Mucosa of rectum (tissue), 2 donors: ENCODE measurements around the gene CUX1.
"Not testable (repeated sequence)": the region's sequence is repeated elsewhere in the genome, so short reads cannot be mapped to it uniquely, and the experiment has no call there.

Source experiments
- H3K27ac ChIP-seq, 2 donors: one replicate each; pipeline ENCODE4 v1.7.0; 2013; ENCODE audit warnings: inconsistent platforms in 2 of 2, low read depth in 2 of 2, low read length in 2 of 2
- H3K27me3 ChIP-seq, 2 donors: one replicate each; pipeline ENCODE4 v1.7.0; 2013; ENCODE audit warnings: low read length in 2 of 2; ENCODE audit not compliant: control insufficient read depth in 2 of 2, insufficient read depth in 2 of 2
- H3K36me3 ChIP-seq, 2 donors: one replicate each; pipeline ENCODE4 v1.7.0; 2013; ENCODE audit warnings: low read length in 2 of 2; ENCODE audit not compliant: control insufficient read depth in 2 of 2, insufficient read depth in 2 of 2
- H3K4me1 ChIP-seq, 2 donors: one replicate each; pipeline ENCODE4 v1.7.0; 2013; ENCODE audit warnings: low read length in 2 of 2, mild to moderate bottlenecking in 1 of 2; ENCODE audit not compliant: control insufficient read depth in 2 of 2, insufficient read depth in 2 of 2
- H3K4me3 ChIP-seq, 2 donors: one replicate each; pipeline ENCODE4 v1.7.0; 2013; ENCODE audit warnings: low read length in 2 of 2
- H3K9ac ChIP-seq, 2 donors: one replicate each; pipeline ENCODE4 v1.7.0; 2013; ENCODE audit warnings: low read length in 2 of 2, low read depth in 1 of 2, mild to moderate bottlenecking in 1 of 2
- H3K9me3 ChIP-seq, 2 donors: one replicate each; pipeline ENCODE4 v1.7.0; 2013; ENCODE audit warnings: low read length in 2 of 2; ENCODE audit not compliant: control insufficient read depth in 2 of 2
- donor health status: healthy.
- donor health status: Normal muscosa, but diverticular disease.

Gene CUX1

DNA sequence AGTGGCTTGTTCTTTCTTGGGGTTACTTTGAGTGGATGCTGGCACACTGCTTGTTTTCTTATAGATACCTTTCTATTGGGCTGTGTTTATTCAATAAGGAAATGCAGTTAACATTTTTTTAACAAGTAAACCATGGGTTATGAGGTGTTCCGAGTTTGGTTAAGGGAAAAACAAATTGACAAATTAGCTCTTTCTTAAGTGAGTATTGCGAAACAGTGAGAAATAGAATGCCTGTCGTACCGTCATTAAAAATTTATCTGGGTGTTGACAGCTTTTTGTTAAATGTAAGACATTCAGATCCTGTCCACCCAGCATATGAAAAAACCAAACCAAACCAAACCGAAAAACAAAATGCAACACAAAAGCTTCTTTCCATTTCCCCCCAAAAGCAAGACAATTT is 6.2 kb downstream of the CUX1 start:
- Histone ChIP-seq H3K27ac (no peak overlapping the region), H3K36me3 (no peaks in the 10 kb centered on the region), H3K4me3 (no peak overlapping the region), H3K9me3 (no peaks in the 10 kb centered on the region), H3K4me1 (no peaks in the 10 kb centered on the region), H3K27me3 (no peaks in the 10 kb centered on the region), H3K9ac (no peak overlapping the region)

DNA sequence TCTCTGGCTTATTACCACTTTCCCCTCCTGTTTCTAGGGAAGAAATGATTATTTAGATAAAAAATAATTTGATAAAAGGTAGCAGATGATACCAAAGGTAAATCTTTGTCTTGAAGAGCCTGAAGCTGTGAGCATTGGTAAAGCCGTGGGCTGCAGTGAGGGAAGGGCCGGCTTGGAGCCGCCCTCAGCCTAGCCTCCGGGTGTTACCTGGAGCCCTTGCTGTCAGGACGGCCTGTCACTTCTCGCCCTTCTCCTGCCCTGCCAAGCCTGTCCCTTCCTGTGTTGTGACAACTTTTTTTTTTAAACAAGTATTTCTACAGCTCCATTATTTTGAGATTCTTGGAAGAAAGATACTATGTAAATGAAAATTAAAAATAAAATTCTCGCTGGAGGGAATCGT is 7.0 kb downstream of the CUX1 start:
- H3K27me3 ChIP-seq = no peaks in the 10 kb centered on the region
- no peak overlapping the region for H3K27ac ChIP-seq
- no peaks in the 10 kb centered on the region for H3K9me3 ChIP-seq
- H3K4me1 ChIP-seq = no peaks in the 10 kb centered on the region
- H3K4me3 ChIP-seq = no peak overlapping the region
- no peak overlapping the region for H3K9ac ChIP-seq
- no peaks in the 10 kb centered on the region for H3K36me3 ChIP-seq

DNA sequence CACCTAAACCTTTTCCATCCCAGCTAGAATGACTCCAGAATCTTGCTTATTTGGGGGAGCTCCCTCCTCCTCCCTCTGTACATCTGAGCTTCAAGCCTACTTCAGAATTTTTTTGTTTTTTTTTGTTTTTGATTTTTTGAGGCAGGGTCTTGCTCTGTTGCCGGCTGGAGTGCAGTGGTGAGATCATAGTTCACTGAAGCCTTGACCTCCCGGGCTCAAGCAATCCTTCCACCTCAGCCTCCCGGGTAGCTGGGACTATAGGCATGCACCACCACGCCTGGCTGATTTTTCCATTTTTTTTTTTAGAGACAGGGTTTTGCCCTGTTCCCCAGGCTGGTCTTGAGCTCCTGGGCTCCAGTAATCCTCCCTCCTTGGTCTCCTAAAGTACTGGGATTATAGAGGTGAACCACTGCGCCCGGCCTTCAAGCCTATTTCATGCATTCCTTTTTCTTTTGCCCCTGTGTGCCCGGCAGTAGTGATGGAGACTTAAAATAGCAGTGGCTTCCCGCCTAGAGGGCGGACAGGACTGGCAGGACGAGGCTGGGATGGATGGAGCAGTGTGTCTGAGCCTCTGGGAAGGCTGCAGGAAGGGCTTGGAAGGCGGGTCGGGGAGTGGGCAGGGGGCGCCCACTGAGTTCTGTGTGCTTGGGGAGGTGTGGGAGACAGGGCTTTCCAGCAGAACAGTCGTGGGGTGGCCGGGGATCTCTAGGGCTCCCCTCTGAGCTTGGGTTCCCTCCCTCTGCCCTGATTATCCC is 8.8 kb downstream of the CUX1 start:
- Histone ChIP-seq H3K9me3 (no peaks in the 10 kb centered on the region), H3K27ac (no peak overlapping the region), H3K4me1 (no peaks in the 10 kb centered on the region)

DNA sequence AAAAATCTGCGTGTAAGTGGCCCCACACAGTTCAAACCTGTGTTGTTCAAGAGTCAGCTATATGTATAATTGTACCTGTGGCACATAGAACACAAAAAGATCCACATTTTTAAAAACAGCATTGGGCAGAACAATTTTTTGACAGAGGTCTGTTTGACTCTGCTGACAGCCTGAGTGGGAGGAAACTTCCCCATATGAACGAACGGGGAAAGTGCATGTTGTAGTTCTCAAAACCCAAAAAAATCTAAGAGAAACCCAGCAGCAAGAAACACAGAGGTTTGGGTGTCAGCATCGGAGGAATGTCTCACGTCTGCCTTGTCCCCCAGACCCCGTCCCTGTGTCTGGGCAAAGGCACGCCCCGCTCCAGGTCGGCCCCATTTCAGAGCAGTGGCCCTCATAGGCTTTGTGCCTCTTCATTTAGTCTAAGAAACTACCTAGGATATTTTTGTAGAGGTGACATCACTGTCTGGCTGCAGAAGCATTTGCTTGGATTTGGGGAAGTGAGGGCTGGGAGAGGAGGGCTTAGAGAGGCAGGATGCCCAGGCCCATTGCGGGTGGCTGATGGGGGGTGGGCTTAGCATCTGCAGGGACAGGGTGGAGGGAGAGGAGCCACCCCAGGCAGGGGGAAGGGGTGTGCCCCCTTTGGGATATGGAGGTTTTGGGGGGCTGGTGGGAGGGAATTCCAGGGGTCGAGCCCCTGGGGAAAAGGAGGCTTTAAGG is 11.0 kb downstream of the CUX1 start:
- H3K4me1 ChIP-seq = no peaks in the 10 kb centered on the region
- no peak overlapping the region for H3K4me3 ChIP-seq
- H3K27ac ChIP-seq = no peak overlapping the region
- no peaks in the 10 kb centered on the region for H3K27me3 ChIP-seq
- no peak overlapping the region for H3K9ac ChIP-seq
- H3K36me3 ChIP-seq = peaks cover 0 to 3% of the 10 kb centered on the region in 2 donors
- H3K9me3 ChIP-seq = no peaks in the 10 kb centered on the region

More for the DNA sequence above, 8.8 kb downstream of the CUX1 start:
- peaks cover 0 to 3% of the 10 kb centered on the region in 2 donors for H3K36me3 ChIP-seq
- no peak overlapping the region for H3K9ac ChIP-seq
- no peaks in the 10 kb centered on the region for H3K27me3 ChIP-seq
- H3K4me3 ChIP-seq = no peak overlapping the region

DNA sequence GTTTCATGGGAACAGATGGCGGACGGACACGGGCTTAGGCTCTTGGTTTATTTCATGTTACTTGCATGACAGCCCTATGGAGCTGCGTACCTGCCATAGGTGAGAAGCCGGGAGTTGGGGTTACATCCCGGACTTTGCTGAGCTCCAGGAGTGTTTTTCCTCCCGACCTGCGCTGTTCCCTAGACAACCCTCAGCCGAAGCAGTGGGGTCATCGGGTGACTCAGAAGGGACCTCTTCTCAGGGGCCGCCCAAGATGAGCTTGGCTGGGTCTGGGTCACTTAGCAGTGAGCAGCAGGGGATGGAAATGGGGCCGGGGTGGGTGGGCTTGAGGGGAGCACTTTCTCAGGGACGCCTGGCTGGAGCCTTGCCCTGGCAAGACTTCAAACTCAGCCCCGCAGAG is 11.9 kb downstream of the CUX1 start:
- Histone ChIP-seq H3K4me3 (no peak overlapping the region), H3K27me3 (no peaks in the 10 kb centered on the region), H3K4me1 (no peaks in the 10 kb centered on the region), H3K9me3 (no peaks in the 10 kb centered on the region), H3K9ac (no peak overlapping the region), H3K36me3 (peaks cover 0 to 3% of the 10 kb centered on the region in 2 donors), H3K27ac (no peak overlapping the region)

DNA sequence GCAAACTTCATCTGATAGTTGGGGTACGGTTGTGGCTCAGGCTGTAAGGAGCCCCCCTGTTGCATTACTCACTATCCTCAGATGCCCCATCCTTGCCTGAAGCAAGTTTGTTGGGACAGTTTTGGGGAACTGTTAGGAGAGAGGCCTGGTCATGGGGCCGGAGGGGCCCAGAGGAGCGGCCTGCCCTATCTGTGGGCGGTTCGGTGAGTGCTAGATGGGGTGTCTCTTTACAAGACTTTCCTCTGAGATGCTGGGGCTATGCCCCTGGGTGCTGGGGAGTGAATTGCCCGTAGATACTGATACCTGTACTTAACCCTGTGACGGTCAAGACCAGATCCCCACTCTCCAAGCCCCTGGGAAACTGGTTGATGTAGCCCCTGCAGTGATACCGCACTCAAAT is 12.4 kb downstream of the CUX1 start:
- H3K36me3 ChIP-seq = peaks cover 0 to 3% of the 10 kb centered on the region in 2 donors
- no peaks in the 10 kb centered on the region for H3K27me3 ChIP-seq
- H3K9ac ChIP-seq = no peak overlapping the region
- H3K4me1 ChIP-seq = no peaks in the 10 kb centered on the region
- H3K27ac ChIP-seq = no peak overlapping the region
- H3K9me3 ChIP-seq = no peaks in the 10 kb centered on the region
- no peak overlapping the region for H3K4me3 ChIP-seq

DNA sequence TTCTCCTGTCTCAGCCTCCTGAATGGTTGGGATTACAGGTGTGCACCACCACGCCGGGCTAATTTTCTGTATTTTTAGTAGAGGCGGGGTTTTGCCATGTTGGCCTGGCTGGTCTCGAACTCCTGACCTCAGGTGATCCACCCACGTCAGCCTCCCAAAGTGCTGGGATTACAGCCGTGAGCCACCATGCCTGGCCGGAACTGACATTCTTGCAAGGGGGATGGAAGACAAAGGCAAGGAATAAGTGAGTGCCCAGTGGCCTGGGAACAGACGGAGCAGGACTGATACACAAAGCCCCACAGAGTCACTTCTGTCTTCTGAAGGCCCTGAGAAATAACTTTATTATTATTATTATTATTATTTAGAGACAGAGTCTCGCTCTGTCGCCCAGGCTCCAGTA is 14.0 kb downstream of the CUX1 start:
- not testable (repeated sequence) for H3K27ac ChIP-seq, H3K4me1 ChIP-seq, H3K9me3 ChIP-seq, H3K9ac ChIP-seq, H3K4me3 ChIP-seq, H3K36me3 ChIP-seq, H3K27me3 ChIP-seq

DNA sequence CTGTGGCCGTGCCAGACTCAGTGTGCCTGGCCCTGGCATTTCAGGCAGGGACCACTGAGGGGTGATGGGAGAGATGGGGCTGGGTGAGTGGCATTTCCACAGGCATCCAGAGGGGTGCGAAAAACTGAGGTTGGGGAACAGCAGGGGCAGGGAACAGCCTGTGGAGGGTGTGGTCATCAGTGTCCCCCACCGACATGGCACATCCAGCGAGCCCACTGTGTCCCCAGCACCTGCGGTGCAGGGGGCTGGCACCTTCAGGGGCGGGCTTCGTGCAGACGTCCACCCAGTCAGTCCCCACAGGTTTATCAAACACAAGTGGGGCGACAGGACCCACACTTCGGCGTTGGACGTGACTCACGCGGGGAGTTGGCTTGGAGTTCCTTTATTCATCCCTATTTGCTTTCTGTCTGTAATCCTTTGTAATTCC is 14.8 kb downstream of the CUX1 start:
- no peaks in the 10 kb centered on the region for H3K4me1 ChIP-seq
- no peaks in the 10 kb centered on the region for H3K27me3 ChIP-seq
- H3K9me3 ChIP-seq = no peaks in the 10 kb centered on the region
- no peak overlapping the region for H3K27ac ChIP-seq
- no peak overlapping the region for H3K4me3 ChIP-seq
- H3K9ac ChIP-seq = no peak overlapping the region
- H3K36me3 ChIP-seq = peaks cover 0 to 3% of the 10 kb centered on the region in 2 donors

DNA sequence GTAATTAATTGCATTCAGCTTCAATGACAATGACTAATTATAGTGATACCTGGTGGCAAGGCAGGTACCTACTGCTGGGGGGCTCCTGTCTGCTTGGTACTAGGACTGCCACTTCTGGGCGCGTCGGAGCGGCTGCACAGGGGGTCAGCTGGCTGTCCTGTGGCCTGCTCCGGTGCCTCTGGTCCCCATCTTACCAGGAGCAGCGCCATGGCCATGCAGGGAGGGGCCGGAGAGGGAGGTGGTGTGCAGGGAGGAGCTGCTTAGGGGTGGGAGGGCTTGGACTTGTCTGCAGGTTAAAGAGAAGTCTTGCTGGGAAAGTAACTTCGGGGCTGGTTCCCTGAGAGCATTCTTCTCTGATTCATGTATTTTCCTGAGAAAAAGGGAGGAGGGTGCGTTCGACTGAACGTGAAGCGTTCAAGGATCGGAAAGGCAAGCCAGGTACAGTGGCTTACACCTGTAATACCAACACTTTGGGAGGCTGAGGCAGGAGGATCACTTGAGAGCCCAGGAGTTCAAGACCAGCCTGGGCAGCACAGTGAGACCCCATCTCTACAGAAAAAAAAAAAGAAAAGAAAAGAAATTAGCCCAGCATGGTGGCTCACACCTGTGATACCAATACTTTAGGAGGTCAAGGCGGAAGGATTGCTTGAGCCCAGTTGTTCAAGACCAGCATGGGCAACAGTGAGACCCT is 15.4 kb downstream of the CUX1 start:
- Histone ChIP-seq H3K4me3 (no peak overlapping the region), H3K9me3 (no peaks in the 10 kb centered on the region), H3K4me1 (no peaks in the 10 kb centered on the region), H3K27me3 (no peaks in the 10 kb centered on the region), H3K27ac (no peak overlapping the region), H3K9ac (no peak overlapping the region), H3K36me3 (peaks cover 0 to 3% of the 10 kb centered on the region in 2 donors)

DNA sequence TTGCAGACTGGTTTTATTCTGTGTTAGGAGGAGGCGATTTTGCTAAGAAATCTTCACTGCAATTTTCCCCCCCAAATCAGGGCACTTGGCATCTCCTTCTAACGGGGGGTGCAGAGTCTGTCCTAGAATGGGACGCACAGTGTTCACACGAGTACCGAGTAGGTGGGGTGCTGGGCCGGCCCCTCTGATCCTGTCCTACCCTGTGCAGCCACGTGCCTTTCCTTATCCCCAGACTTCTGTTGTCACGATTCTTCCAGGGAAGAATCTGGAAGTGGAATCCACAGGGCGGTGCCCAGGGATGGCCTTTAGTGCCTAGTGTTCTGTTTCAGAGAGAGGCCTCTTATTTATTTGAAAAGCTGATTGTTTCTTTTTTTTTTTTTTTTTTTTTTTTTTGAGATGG is 16.4 kb downstream of the CUX1 start:
- H3K4me1 ChIP-seq = no peaks in the 10 kb centered on the region
- no peak overlapping the region for H3K4me3 ChIP-seq
- H3K9me3 ChIP-seq = no peaks in the 10 kb centered on the region
- H3K27me3 ChIP-seq = no peaks in the 10 kb centered on the region
- no peak overlapping the region for H3K9ac ChIP-seq
- peaks cover 0 to 3% of the 10 kb centered on the region in 2 donors for H3K36me3 ChIP-seq
- H3K27ac ChIP-seq = no peak overlapping the region
